Mesothelial cell of epicardium (in vitro differentiated cells): ENCODE measurements around the gene SLC25A44. TPM values are rescaled to one million over a fixed set of nuclear protein-coding genes. Genes with fewer than 3 reads are reported as not detected.

Source experiments
- DNase-seq, 2 experiments: peaks; one replicate each; pipeline ENCODE4 v3.0.0; 2021; ENCODE audit warnings: low spot score in 2 of 2; ENCODE audit not compliant: unreplicated experiment in 2 of 2
- H3K27ac Mint-ChIP-seq: 2 replicates; pipeline ENCODE4 v1.8.0; 2021; ENCODE audit warnings: mixed read lengths
- H3K27me3 Mint-ChIP-seq: 2 replicates; pipeline ENCODE4 v1.8.0; 2021; ENCODE audit warnings: low read depth, mixed read lengths
- H3K36me3 Mint-ChIP-seq: 2 replicates; pipeline ENCODE4 v1.8.0; 2021; ENCODE audit warnings: mixed read lengths
- H3K4me1 Mint-ChIP-seq: 2 replicates; pipeline ENCODE4 v1.8.0; 2021; ENCODE audit warnings: mixed read lengths
- H3K4me3 Mint-ChIP-seq: 2 replicates; pipeline ENCODE4 v1.8.0; 2021; ENCODE audit warnings: mild to moderate bottlenecking, moderate library complexity, mixed read lengths
- H3K9me3 Mint-ChIP-seq: 2 replicates; pipeline ENCODE4 v1.8.0; 2021; ENCODE audit warnings: mixed read lengths
- total RNA-seq: library from RNA; stranded (reverse); gene quantifications from 3 replicates; pipeline ENCODE4 v1.2.1, GENCODE V29; 2021
- TF ChIP-seq, protein P1 (sequence below): fragments of 200-600 bp; sonication (generic); IDR thresholded peaks from one replicate; pipeline ENCODE4 v1.5.0; 2021; ENCODE audit warnings: antibody characterized with exemption; ENCODE audit not compliant: unreplicated experiment

The SLC25A44 gene
- total RNA-seq, 1 donor from 2014 or later: 15.4 TPM

DNA sequence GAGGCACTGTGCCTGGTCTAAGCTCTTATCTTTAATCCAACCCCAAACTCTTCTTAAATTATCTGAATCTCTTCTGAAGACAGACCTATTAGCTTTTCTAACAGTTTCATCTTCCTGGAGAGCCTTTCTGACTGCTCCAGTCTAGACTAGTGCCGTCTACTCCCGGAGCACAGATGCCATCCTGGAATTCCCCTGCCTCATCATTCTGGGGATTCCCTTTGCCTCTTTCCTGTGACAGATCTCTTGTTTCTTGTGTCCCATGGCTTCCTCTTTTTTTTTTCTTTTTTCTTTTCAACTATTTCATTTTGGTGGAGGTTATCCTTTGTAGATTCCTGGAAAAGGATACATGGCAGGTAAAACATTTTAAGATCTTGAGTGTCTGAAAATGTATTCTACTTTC is 28.8 kb upstream of the SLC25A44 start:
- H3K9me3 Mint-ChIP-seq: peaks cover 8% of the 10 kb centered on the region
- TF ChIP-seq, protein P1, sequence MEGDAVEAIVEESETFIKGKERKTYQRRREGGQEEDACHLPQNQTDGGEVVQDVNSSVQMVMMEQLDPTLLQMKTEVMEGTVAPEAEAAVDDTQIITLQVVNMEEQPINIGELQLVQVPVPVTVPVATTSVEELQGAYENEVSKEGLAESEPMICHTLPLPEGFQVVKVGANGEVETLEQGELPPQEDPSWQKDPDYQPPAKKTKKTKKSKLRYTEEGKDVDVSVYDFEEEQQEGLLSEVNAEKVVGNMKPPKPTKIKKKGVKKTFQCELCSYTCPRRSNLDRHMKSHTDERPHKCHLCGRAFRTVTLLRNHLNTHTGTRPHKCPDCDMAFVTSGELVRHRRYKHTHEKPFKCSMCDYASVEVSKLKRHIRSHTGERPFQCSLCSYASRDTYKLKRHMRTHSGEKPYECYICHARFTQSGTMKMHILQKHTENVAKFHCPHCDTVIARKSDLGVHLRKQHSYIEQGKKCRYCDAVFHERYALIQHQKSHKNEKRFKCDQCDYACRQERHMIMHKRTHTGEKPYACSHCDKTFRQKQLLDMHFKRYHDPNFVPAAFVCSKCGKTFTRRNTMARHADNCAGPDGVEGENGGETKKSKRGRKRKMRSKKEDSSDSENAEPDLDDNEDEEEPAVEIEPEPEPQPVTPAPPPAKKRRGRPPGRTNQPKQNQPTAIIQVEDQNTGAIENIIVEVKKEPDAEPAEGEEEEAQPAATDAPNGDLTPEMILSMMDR: no peak
- no peak overlapping the region for H3K27ac Mint-ChIP-seq
- no peak for DNase-seq
- H3K4me3 Mint-ChIP-seq: no peak overlapping the region
- H3K27me3 Mint-ChIP-seq: no peaks in the 10 kb centered on the region
- peaks cover 24% of the 10 kb centered on the region for H3K36me3 Mint-ChIP-seq
- peaks cover 23% of the 10 kb centered on the region for H3K4me1 Mint-ChIP-seq

DNA sequence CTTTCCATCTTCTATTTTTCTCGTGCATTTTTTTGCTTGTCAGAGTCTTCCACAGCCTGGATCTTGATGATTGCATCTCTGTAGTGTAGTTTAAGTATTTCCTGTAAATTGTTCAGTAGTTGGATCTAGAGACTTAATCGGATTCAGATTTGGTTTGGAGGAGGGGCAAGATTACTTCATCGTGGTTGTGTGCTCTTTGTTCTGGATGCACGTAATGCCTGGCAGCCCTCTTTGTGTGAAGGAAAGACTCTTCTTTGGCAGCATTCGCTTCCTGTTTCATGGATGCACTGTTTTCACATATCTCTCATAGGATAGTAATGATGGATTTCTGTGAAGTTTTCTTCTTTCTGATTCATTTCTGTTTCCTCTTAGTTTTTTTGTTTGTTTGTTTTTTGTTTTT is 26.4 kb upstream of the SLC25A44 start:
- H3K4me3 Mint-ChIP-seq: no peak overlapping the region
- DNase-seq: no peak
- H3K36me3 Mint-ChIP-seq: peaks cover 24% of the 10 kb centered on the region
- H3K27me3 Mint-ChIP-seq: no peaks in the 10 kb centered on the region
- H3K4me1 Mint-ChIP-seq: peaks cover 5% of the 10 kb centered on the region
- no peak overlapping the region for H3K27ac Mint-ChIP-seq
- TF ChIP-seq, protein P1: no peak
- H3K9me3 Mint-ChIP-seq: peaks cover 8% of the 10 kb centered on the region

DNA sequence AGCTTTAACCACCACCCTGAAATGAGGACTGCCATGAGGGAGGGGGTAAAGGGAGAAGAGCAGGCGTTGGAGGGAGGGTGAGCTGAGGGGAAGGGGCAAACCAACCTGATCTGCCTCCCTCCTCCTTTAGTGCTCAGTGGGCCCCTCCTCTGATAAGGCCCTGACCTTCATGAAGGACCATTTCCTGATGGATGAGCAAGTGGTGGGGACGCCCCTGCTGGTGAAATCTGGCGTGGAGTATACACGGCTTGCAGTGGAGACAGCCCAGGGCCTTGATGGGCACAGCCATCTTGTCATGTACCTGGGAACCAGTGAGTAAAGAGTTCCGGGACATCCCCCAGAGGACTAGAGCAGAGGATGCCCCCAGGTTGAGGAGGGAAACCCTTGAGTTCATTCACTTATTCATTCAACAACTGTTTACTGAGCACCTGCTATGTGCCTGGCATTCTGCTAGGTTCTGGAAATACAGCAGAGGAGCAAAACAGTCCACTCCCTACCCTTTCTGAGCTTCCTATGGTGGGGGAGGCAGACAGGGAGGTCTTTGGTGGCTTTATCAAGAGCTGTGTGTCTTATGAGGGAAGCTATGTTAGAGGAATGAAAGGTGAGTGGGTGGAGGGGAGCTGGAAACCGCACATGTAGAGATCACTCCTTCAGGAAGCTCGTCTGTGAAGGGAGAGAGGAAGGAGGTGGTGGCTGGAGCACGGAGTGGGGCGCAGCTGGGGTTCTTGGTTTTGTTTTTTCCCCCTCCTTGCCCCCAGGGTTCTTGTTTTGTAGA is 21.0 kb upstream of the SLC25A44 start:
- H3K4me3 Mint-ChIP-seq: no peak overlapping the region
- TF ChIP-seq, protein P1: no peak
- H3K27me3 Mint-ChIP-seq: no peaks in the 10 kb centered on the region
- H3K27ac Mint-ChIP-seq: no peak overlapping the region
- H3K36me3 Mint-ChIP-seq: peaks cover 3% of the 10 kb centered on the region
- peaks cover under 1% of the 10 kb centered on the region for H3K4me1 Mint-ChIP-seq
- no peaks in the 10 kb centered on the region for H3K9me3 Mint-ChIP-seq
- no peak for DNase-seq

DNA sequence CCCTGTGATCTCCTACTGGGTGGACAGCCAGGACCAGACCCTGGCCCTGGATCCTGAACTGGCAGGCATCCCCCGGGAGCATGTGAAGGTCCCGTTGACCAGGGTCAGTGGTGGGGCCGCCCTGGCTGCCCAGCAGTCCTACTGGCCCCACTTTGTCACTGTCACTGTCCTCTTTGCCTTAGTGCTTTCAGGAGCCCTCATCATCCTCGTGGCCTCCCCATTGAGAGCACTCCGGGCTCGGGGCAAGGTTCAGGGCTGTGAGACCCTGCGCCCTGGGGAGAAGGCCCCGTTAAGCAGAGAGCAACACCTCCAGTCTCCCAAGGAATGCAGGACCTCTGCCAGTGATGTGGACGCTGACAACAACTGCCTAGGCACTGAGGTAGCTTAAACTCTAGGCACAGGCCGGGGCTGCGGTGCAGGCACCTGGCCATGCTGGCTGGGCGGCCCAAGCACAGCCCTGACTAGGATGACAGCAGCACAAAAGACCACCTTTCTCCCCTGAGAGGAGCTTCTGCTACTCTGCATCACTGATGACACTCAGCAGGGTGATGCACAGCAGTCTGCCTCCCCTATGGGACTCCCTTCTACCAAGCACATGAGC is 17.2 kb upstream of the SLC25A44 start:
- Mint-ChIP-seq H3K27me3 (no peaks in the 10 kb centered on the region), H3K27ac (no peak overlapping the region), H3K36me3 (peaks cover 6% of the 10 kb centered on the region), H3K4me1 (peaks cover 15% of the 10 kb centered on the region), H3K4me3 (no peak overlapping the region), H3K9me3 (no peaks in the 10 kb centered on the region)
- no peak for DNase-seq
- TF ChIP-seq, protein P1: no peak

DNA sequence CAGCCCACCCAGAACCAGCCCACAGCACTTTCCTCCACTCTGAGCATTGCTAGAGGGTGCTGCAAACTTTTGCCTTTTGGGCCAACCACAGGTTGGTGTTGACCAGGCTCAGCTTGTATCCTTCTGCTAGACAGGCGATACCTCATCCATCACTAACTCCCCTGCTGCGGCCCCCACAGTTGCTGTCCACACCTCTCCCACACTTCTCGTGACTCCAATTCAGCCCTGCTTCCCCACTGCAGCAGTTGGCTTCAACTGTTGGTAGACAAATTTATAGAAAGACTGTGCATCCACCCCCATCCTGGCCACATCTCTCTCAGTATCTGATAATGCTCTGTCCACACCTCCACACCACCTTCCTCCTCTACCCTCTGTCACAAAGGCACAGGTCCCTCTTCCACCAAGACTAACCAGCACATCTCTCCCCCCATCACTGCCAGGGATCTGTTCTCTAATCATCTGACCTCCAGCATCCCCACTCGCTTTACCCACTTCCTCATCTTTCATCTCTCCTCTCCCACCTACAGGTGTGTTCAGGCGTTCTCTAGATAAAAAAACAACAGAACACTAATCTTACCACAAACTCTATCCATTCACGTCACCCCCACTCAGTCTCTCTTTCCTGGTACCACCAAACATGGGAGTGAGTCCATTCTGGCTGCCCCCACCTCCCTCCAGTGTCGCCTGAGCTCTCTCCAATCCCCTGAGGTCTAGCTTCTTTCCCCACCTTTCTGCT is 15.8 kb upstream of the SLC25A44 start:
- no peaks in the 10 kb centered on the region for H3K27me3 Mint-ChIP-seq
- TF ChIP-seq, protein P1: no peak
- no peak overlapping the region for H3K4me3 Mint-ChIP-seq

More for the DNA sequence above, 15.8 kb upstream of the SLC25A44 start:
- Mint-ChIP-seq H3K9me3 (no peaks in the 10 kb centered on the region), H3K4me1 (peaks cover 21% of the 10 kb centered on the region), H3K36me3 (peaks cover 6% of the 10 kb centered on the region), H3K27ac (peak overlapping the region; percentile 0)
- no peak for DNase-seq
